Caco-2 (cell line): Measurements from ENCODE around the gene WWOX. TPM values are rescaled to one million over a fixed set of nuclear protein-coding genes. Genes with fewer than 3 reads are reported as not detected.

ENCODE experiments used
- BruUV-seq: library from RNA; stranded (reverse); fragments of 400-500 nt; replicated peaks from 2 replicates; lab custom pipeline; 2021; lab: Mats Ljungman, UMichigan
- CTCF ChIA-PET: fragments of 300-600 bp; sonication (Branson Sonifier 250); formaldehyde crosslinking; loops from one replicate; lab custom pipeline; 2022; ENCODE audit warnings: antibody characterized with exemption; lab: Charles Lee
- POLR2A ChIA-PET: fragments of 300-600 bp; sonication (Branson Sonifier 250); formaldehyde crosslinking; loops from one replicate; lab custom pipeline; 2022; ENCODE audit warnings: antibody characterized with exemption; lab: Charles Lee
- DNase-seq, 2 experiments: peaks; one replicate each; pipeline versions ENCODE4 v3.0.0 to v3.0.0-alpha.2; 2020 to 2022
- H3K27me3 ChIP-seq: replicated peaks from 2 replicates; pipeline ENCODE4 v1.6.0; 2011; ENCODE audit warnings: low read length; ENCODE audit not compliant: control insufficient read depth, insufficient read depth
- H3K36me3 ChIP-seq: 2 replicates; pipeline ENCODE4 v1.5.1; 2011; ENCODE audit warnings: low read length; ENCODE audit not compliant: control insufficient read depth, insufficient read depth
- H3K4me1 ChIP-seq: fragments of 250-450 bp; sonication (Bioruptor Pico); 2 replicates; pipeline ENCODE4 v1.5.1; 2020; ENCODE audit warnings: mild to moderate bottlenecking
- H3K4me3 ChIP-seq: 2 replicates; pipeline ENCODE4 v1.5.1; 2011; ENCODE audit warnings: low read depth, mild to moderate bottlenecking, control low read depth, low read length
- H3K9me3 ChIP-seq: fragments of 250-450 bp; sonication (Bioruptor Pico); 2 replicates; pipeline ENCODE4 v1.5.1; 2020; ENCODE audit warnings: mild to moderate bottlenecking, moderate library complexity
- H3K27ac Mint-ChIP-seq: one replicate; pipeline ENCODE4 v1.8.0; 2022; ENCODE audit warnings: mixed read lengths; ENCODE audit not compliant: unreplicated experiment
- H3K27me3 Mint-ChIP-seq: one replicate; pipeline ENCODE4 v1.8.0; 2022; ENCODE audit warnings: mixed read lengths; ENCODE audit not compliant: insufficient read depth, unreplicated experiment
- H3K36me3 Mint-ChIP-seq: one replicate; pipeline ENCODE4 v1.8.0; 2022; ENCODE audit warnings: mild to moderate bottlenecking, mixed read lengths; ENCODE audit not compliant: insufficient read depth, unreplicated experiment
- H3K4me1 Mint-ChIP-seq: one replicate; pipeline ENCODE4 v1.8.0; 2022; ENCODE audit warnings: low read depth, mixed read lengths; ENCODE audit not compliant: unreplicated experiment
- H3K4me3 Mint-ChIP-seq: one replicate; pipeline ENCODE4 v1.8.0; 2022; ENCODE audit warnings: mild to moderate bottlenecking, moderate library complexity, mixed read lengths; ENCODE audit not compliant: unreplicated experiment
- H3K9me3 Mint-ChIP-seq: one replicate; pipeline ENCODE4 v1.8.0; 2022; ENCODE audit warnings: mixed read lengths; ENCODE audit not compliant: unreplicated experiment
- CTCF ChIP-seq, 2 experiments: fragments of 200-600 bp in 1 of 2; IDR thresholded peaks; 1 replicate in 1 of 2; 2 replicates in 1 of 2; pipeline versions ENCODE4 v1.5.1 to v1.8.0; 2011 to 2022; ENCODE audit warnings: antibody characterized with exemption in 1 of 2, control low read depth in 1 of 2, inconsistent platforms in 1 of 2, low read depth in 1 of 2, low read length in 1 of 2, mild to moderate bottlenecking in 1 of 2, moderate library complexity in 1 of 2; ENCODE audit not compliant: insufficient read depth in 1 of 2, severe bottlenecking in 1 of 2, unreplicated experiment in 1 of 2
- intact Hi-C: fragments of 100-400 bp; cut with micrococcal nuclease; formaldehyde crosslinking; loops from one replicate; pipeline ENCODE4 v1.10.0; 2022; ENCODE audit not compliant: unreplicated experiment
- total RNA-seq: library from RNA; stranded (reverse); gene quantifications from 2 replicates; pipeline ENCODE4 v1.2.3, GENCODE V29; 2022

WWOX gene
- total RNA-seq, 1 experiment from 2014 or later: 45.0 TPM

GRCh38 chr16:78684655-78685375 is 585.4 kb downstream of the WWOX start:
- intact Hi-C loops: no loop called here
- no peaks in the 10 kb centered on the region for H3K9me3 ChIP-seq
- peaks cover 9% of the 10 kb centered on the region for H3K4me1 Mint-ChIP-seq
- H3K4me3 Mint-ChIP-seq: no peak overlapping the region
- no TSS peak for BruUV-seq
- POLR2A ChIA-PET: no interaction called here
- no peak overlapping the region for H3K4me3 ChIP-seq
- no peak for DNase-seq
- peaks cover 8% of the 10 kb centered on the region for H3K4me1 ChIP-seq
- no peaks in the 10 kb centered on the region for H3K27me3 Mint-ChIP-seq
- no peaks in the 10 kb centered on the region for H3K9me3 Mint-ChIP-seq
- H3K36me3 ChIP-seq: no peaks in the 10 kb centered on the region
- no peak overlapping the region for H3K27ac Mint-ChIP-seq
- TF ChIP-seq CTCF (IDR thresholded peaks at IDR 0.05; ENCODE audit: insufficient read depth in 1 of 2, low read depth in 1 of 2, low read length in 1 of 2, severe bottlenecking in 1 of 2, unreplicated experiment in 1 of 2): no peak
- H3K27me3 ChIP-seq: no peaks in the 10 kb centered on the region
- CTCF ChIA-PET: no interaction called here
- no peaks in the 10 kb centered on the region for H3K36me3 Mint-ChIP-seq

- ChIA-PET CTCF (no interaction called here), POLR2A (no interaction called here)
- intact Hi-C loops: no loop called here
- no peak for TF ChIP-seq CTCF (IDR thresholded peaks at IDR 0.05; ENCODE audit: insufficient read depth in 1 of 2, low read depth in 1 of 2, low read length in 1 of 2, severe bottlenecking in 1 of 2, unreplicated experiment in 1 of 2)
- no peak for DNase-seq
- H3K9me3 ChIP-seq: no peaks in the 10 kb centered on the region
- Mint-ChIP-seq H3K4me3 (no peak overlapping the region), H3K36me3 (no peaks in the 10 kb centered on the region), H3K27me3 (no peaks in the 10 kb centered on the region), H3K4me1 (peaks cover 9% of the 10 kb centered on the region), H3K27ac (no peak overlapping the region), H3K9me3 (no peaks in the 10 kb centered on the region)
- H3K36me3 ChIP-seq: no peaks in the 10 kb centered on the region
- H3K4me3 ChIP-seq: no peak overlapping the region
- H3K4me1 ChIP-seq: peaks cover 8% of the 10 kb centered on the region
- no TSS peak for BruUV-seq
- H3K27me3 ChIP-seq: no peaks in the 10 kb centered on the region
Measured at GRCh38 chr16:78686601-78687000, 587.1 kb downstream of the WWOX start.

- Histone ChIP-seq H3K36me3 (no peaks in the 10 kb centered on the region), H3K4me1 (peaks cover 2% of the 10 kb centered on the region), H3K27me3 (no peaks in the 10 kb centered on the region), H3K9me3 (no peaks in the 10 kb centered on the region), H3K4me3 (no peak overlapping the region)
- Mint-ChIP-seq H3K4me3 (no peak overlapping the region), H3K27me3 (no peaks in the 10 kb centered on the region), H3K4me1 (peaks cover 4% of the 10 kb centered on the region), H3K36me3 (no peaks in the 10 kb centered on the region), H3K27ac (no peak overlapping the region), H3K9me3 (no peaks in the 10 kb centered on the region)
- no TSS peak for BruUV-seq
- DNase-seq: no peak
- TF ChIP-seq CTCF (IDR thresholded peaks at IDR 0.05; ENCODE audit: insufficient read depth in 1 of 2, low read depth in 1 of 2, low read length in 1 of 2, severe bottlenecking in 1 of 2, unreplicated experiment in 1 of 2): no peak
- ChIA-PET POLR2A (no interaction called here), CTCF (no interaction called here)
- intact Hi-C loops: no loop called here
Measured at GRCh38 chr16:78689028-78689427, 589.6 kb downstream of the WWOX start.
